ENCODE measurements around the gene ISOC2.
"Not testable (repeated sequence)": the region's sequence is repeated elsewhere in the genome, so short reads cannot be mapped to it uniquely, and the experiment has no call there.

Gene ISOC2

GRCh38 chr19:55497763-55498162 is 36.3 kb upstream of the ISOC2 start:
- no peak overlapping the region for H3K27ac ChIP-seq (ENCODE audit: low read depth, low read length)
- H3K9me2 ChIP-seq (replicated peaks; ENCODE audit: insufficient read depth, low read length) = no peaks in the 10 kb centered on the region
- no peaks in the 10 kb centered on the region for H3K79me2 ChIP-seq (ENCODE audit: insufficient read depth, low read length)
- H3K9me3 ChIP-seq (ENCODE audit: insufficient read depth, low read length) = no peaks in the 10 kb centered on the region
- no peaks in the 10 kb centered on the region for H4K20me1 ChIP-seq (ENCODE audit: low read depth, low read length)
- H3K4me2 ChIP-seq (ENCODE audit: low read depth, low read length, poor library complexity, severe bottlenecking) = no peak overlapping the region
- no peaks in the 10 kb centered on the region for H3F3A ChIP-seq (ENCODE audit: insufficient read depth)
- no peaks in the 10 kb centered on the region for H3K27me3 ChIP-seq (ENCODE audit: low read length)
- no peak overlapping the region for H3K4me3 ChIP-seq (ENCODE audit: insufficient read depth, low read length, poor library complexity, severe bottlenecking)
- H3K9ac ChIP-seq (ENCODE audit: low read length) = no peak overlapping the region
- no peaks in the 10 kb centered on the region for H3K36me3 ChIP-seq (ENCODE audit: low read length)
- H2AFZ ChIP-seq (ENCODE audit: low read depth, low read length, severe bottlenecking) = no peak overlapping the region
- TF ChIP-seq CTCF (IDR thresholded peaks at IDR 0.05; ENCODE audit: insufficient read depth, low read length, poor library complexity, severe bottlenecking) = no peak

- not testable (repeated sequence) for H4K20me1 ChIP-seq (ENCODE audit: low read depth, low read length); H3K27ac ChIP-seq (ENCODE audit: low read depth, low read length); H3K4me3 ChIP-seq (ENCODE audit: insufficient read depth, low read length, poor library complexity, severe bottlenecking); H3K9ac ChIP-seq (ENCODE audit: low read length); H3K27me3 ChIP-seq (ENCODE audit: low read length); H3K4me2 ChIP-seq (ENCODE audit: low read depth, low read length, poor library complexity, severe bottlenecking); H3K79me2 ChIP-seq (ENCODE audit: insufficient read depth, low read length); H3K9me2 ChIP-seq (replicated peaks; ENCODE audit: insufficient read depth, low read length); H3F3A ChIP-seq (ENCODE audit: insufficient read depth); H2AFZ ChIP-seq (ENCODE audit: low read depth, low read length, severe bottlenecking); H3K36me3 ChIP-seq (ENCODE audit: low read length); H3K9me3 ChIP-seq (ENCODE audit: insufficient read depth, low read length)
Observed at GRCh38 chr19:55496820-55497219, 35.4 kb upstream of the ISOC2 start.

- H3K79me2 ChIP-seq (ENCODE audit: insufficient read depth, low read length) = no peaks in the 10 kb centered on the region
- no peak overlapping the region for H3K27ac ChIP-seq (ENCODE audit: low read depth, low read length)
- no peaks in the 10 kb centered on the region for H3K27me3 ChIP-seq (ENCODE audit: low read length)
- H3K4me2 ChIP-seq (ENCODE audit: low read depth, low read length, poor library complexity, severe bottlenecking) = no peak overlapping the region
- H3K9me3 ChIP-seq (ENCODE audit: insufficient read depth, low read length) = no peaks in the 10 kb centered on the region
- H4K20me1 ChIP-seq (ENCODE audit: low read depth, low read length) = no peaks in the 10 kb centered on the region
- no peaks in the 10 kb centered on the region for H3K9me2 ChIP-seq (replicated peaks; ENCODE audit: insufficient read depth, low read length)
- TF ChIP-seq EZH2phosphoT487 (conservative IDR thresholded peaks at IDR 0.05; ENCODE audit: low read length) (no peak), CTCF (IDR thresholded peaks at IDR 0.05; ENCODE audit: insufficient read depth, low read length, poor library complexity, severe bottlenecking) (no peak)
- H2AFZ ChIP-seq (ENCODE audit: low read depth, low read length, severe bottlenecking) = no peak overlapping the region
- H3K4me3 ChIP-seq (ENCODE audit: insufficient read depth, low read length, poor library complexity, severe bottlenecking) = no peak overlapping the region
- no peaks in the 10 kb centered on the region for H3K36me3 ChIP-seq (ENCODE audit: low read length)
- H3F3A ChIP-seq (ENCODE audit: insufficient read depth) = no peaks in the 10 kb centered on the region
- H3K9ac ChIP-seq (ENCODE audit: low read length) = no peak overlapping the region
Observed at GRCh38 chr19:55495646-55496349, 34.4 kb upstream of the ISOC2 start.

- no peaks in the 10 kb centered on the region for H3K9me3 ChIP-seq (ENCODE audit: insufficient read depth, low read length)
- no peaks in the 10 kb centered on the region for H3F3A ChIP-seq (ENCODE audit: insufficient read depth)
- H3K36me3 ChIP-seq (ENCODE audit: low read length) = no peaks in the 10 kb centered on the region
- no peaks in the 10 kb centered on the region for H3K27me3 ChIP-seq (ENCODE audit: low read length)
- TF ChIP-seq CTCF (IDR thresholded peaks at IDR 0.05; ENCODE audit: insufficient read depth, low read length, poor library complexity, severe bottlenecking) = no peak
- no peak for TF ChIP-seq EZH2phosphoT487 (conservative IDR thresholded peaks at IDR 0.05; ENCODE audit: low read length)
- no peak overlapping the region for H3K9ac ChIP-seq (ENCODE audit: low read length)
- no peaks in the 10 kb centered on the region for H4K20me1 ChIP-seq (ENCODE audit: low read depth, low read length)
- H3K9me2 ChIP-seq (replicated peaks; ENCODE audit: insufficient read depth, low read length) = no peaks in the 10 kb centered on the region
- H3K27ac ChIP-seq (ENCODE audit: low read depth, low read length) = no peak overlapping the region
- no peak overlapping the region for H3K4me2 ChIP-seq (ENCODE audit: low read depth, low read length, poor library complexity, severe bottlenecking)
- no peaks in the 10 kb centered on the region for H3K79me2 ChIP-seq (ENCODE audit: insufficient read depth, low read length)
- no peak overlapping the region for H3K4me3 ChIP-seq (ENCODE audit: insufficient read depth, low read length, poor library complexity, severe bottlenecking)
- no peak overlapping the region for H2AFZ ChIP-seq (ENCODE audit: low read depth, low read length, severe bottlenecking)
Observed at GRCh38 chr19:55494172-55494761, 32.8 kb upstream of the ISOC2 start.

All from SU-DHL-6 (cell line).